HUES64 (cell line): ENCODE data around the gene ANO1.

ENCODE experiments used
- H3K27ac ChIP-seq: 2 replicates; pipeline ENCODE4 v1.7.0; 2013; ENCODE audit warnings: low read depth, low read length, inconsistent platforms
- H3K27me3 ChIP-seq: 2 replicates; pipeline ENCODE4 v1.6.1; 2013; ENCODE audit warnings: mild to moderate bottlenecking, low read length; ENCODE audit not compliant: insufficient read depth
- H3K36me3 ChIP-seq: 2 replicates; pipeline ENCODE4 v1.6.1; 2013; ENCODE audit warnings: mild to moderate bottlenecking, low read length; ENCODE audit not compliant: insufficient read depth
- H3K4me1 ChIP-seq: 2 replicates; pipeline ENCODE4 v1.6.1; 2013; ENCODE audit warnings: mild to moderate bottlenecking, low read length, moderate library complexity; ENCODE audit not compliant: insufficient read depth
- H3K4me3 ChIP-seq: 2 replicates; pipeline ENCODE4 v1.5.1; 2013; ENCODE audit warnings: mild to moderate bottlenecking, low read length, moderate library complexity
- H3K9ac ChIP-seq: 2 replicates; pipeline ENCODE4 v1.6.1; 2013; ENCODE audit warnings: mild to moderate bottlenecking, low read depth, low read length
- H3K9me3 ChIP-seq: 2 replicates; pipeline ENCODE4 v1.6.1; 2013; ENCODE audit warnings: low read depth, low read length; ENCODE audit not compliant: insufficient read depth
- WGBS: fragments of 150-250, 120-280 bp; methylation state at CpG from one replicate; pipeline ENCODE4 v1.1.7; 2013; ENCODE audit warnings: missing lambda C conversion rate; 5-methylcytosine and 5-hydroxymethylcytosine counted together

The ANO1 gene

GRCh38 chr11:70120674-70121073 lies 42.6 kb downstream of the ANO1 start:
- H3K36me3 ChIP-seq, result no peaks in the 10 kb centered on the region
- 88% methylated on average over 11 of the region's 11 CpGs for WGBS

GRCh38 chr11:70122490-70123198 lies 44.5 kb downstream of the ANO1 start:
- Histone ChIP-seq H3K4me3 (no peak overlapping the region), H3K4me1 (peaks cover 2% of the 10 kb centered on the region; the same call in 1 of the 2 replicates), H3K36me3 (no peaks in the 10 kb centered on the region), H3K9me3 (no peaks in the 10 kb centered on the region), H3K27ac (no peak overlapping the region), H3K9ac (no peak overlapping the region), H3K27me3 (no peaks in the 10 kb centered on the region; the same call in 1 of the 2 replicates)
- WGBS, result 79% methylated on average over 14 of the region's 14 CpGs

More at GRCh38 chr11:70120674-70121073, 42.6 kb downstream of the ANO1 start:
- no peak overlapping the region for H3K4me3 ChIP-seq
- H3K9ac ChIP-seq, result no peak overlapping the region
- H3K4me1 ChIP-seq, result peaks cover 2% of the 10 kb centered on the region; the same call in 1 of the 2 replicates
- H3K27ac ChIP-seq, result no peak overlapping the region
- H3K27me3 ChIP-seq, result no peaks in the 10 kb centered on the region; the same call in 1 of the 2 replicates
- H3K9me3 ChIP-seq, result no peaks in the 10 kb centered on the region

DNA sequence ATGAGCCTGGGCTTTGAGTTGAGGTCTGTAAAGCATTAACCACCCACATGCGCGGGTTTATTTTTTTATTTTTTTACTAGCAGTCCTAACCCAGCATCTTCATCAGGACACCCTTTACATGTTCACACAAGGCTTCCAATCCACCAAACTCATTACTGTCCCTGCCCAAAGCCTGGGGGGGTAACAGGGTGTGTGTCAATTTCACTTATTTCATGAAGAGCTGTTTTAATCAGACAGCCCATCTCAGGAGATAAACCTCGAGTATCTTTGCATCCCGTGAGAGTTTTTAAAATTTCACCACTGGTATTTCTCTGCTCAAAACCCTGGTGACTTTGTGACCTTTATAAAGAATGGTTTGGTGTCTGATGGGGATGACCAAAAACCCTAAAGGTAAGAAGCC lies 45.6 kb downstream of the ANO1 start:
- H3K4me3 ChIP-seq, result no peak overlapping the region
- H3K27me3 ChIP-seq, result no peaks in the 10 kb centered on the region; the same call in 1 of the 2 replicates
- H3K4me1 ChIP-seq, result peaks cover 13% of the 10 kb centered on the region
- no peaks in the 10 kb centered on the region for H3K36me3 ChIP-seq
- H3K27ac ChIP-seq, result no peak overlapping the region
- 86% methylated on average over 4 of the region's 4 CpGs for WGBS
- H3K9me3 ChIP-seq, result no peaks in the 10 kb centered on the region
- H3K9ac ChIP-seq, result no peak overlapping the region

GRCh38 chr11:70124321-70125000 lies 46.3 kb downstream of the ANO1 start:
- H3K9ac ChIP-seq, result no peak overlapping the region
- no peaks in the 10 kb centered on the region for H3K9me3 ChIP-seq
- 87% methylated on average over 20 of the region's 21 CpGs for WGBS
- H3K4me1 ChIP-seq, result peaks cover 20% of the 10 kb centered on the region
- no peaks in the 10 kb centered on the region; the same call in 1 of the 2 replicates for H3K27me3 ChIP-seq
- H3K4me3 ChIP-seq, result no peak overlapping the region
- no peaks in the 10 kb centered on the region for H3K36me3 ChIP-seq
- H3K27ac ChIP-seq, result no peak overlapping the region

DNA sequence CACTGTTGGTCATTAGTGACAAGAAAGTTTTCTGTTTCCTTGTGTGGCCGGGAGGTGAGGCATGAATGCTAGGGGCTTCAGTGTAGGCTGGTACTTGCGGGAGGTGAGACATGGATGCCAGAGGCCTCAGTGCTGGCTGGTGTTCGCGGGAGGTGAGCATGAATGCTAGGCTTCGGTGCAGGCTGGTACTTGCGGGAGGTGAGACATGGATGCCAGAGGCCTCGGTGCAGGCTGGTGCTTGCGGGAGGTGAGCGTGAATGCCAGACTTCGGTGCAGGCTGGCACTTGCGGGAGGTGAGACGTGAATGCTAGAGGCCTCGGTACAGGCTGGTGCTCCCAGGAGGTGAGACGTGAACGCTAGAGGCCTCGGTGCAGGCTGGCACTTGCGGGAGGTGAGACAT lies 48.4 kb downstream of the ANO1 start:
- Histone ChIP-seq H3K27ac (no peak overlapping the region), H3K27me3 (no peaks in the 10 kb centered on the region), H3K4me3 (no peak overlapping the region), H3K9me3 (no peaks in the 10 kb centered on the region), H3K36me3 (no peaks in the 10 kb centered on the region), H3K9ac (no peak overlapping the region), H3K4me1 (peaks cover 20% of the 10 kb centered on the region)
- WGBS, result 89% methylated on average over 17 of the region's 17 CpGs

DNA sequence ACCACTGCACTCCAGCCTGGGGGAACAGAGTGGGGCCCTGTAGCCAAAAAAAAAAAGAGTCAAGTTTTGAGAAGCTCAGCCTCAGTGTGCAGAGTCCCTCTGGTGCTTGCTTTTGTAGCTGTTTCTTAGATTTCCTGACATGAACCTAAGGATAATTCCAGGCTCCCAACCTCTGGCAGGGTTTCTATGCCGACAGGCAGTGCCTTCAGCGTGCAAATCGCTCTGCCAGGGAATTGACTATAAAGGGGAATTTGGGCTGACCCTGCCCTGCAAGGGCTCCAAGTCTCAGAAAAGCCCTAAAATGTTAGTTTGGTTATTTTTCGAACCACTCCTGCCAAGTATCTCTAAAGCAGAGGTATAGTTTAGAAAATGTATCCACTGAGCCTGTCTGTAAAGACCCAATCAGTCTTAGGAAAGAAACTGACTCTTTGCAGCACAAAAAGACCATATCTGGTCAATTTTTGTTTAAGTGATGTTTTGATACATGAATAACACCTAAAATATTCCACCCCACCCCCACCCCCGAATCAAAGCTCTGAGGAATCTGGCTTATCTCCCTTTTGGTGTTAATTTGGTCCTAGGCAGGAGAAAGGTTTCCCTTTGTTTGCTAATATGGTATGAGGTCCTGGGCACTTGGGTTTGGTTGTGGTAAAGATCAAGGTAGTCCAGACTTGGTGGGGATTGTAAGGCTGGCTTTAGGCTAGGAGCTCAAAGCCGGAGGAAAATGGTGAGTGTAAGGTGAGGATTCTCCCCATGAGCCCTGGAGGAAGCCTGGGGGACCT lies 49.7 kb downstream of the ANO1 start:
- Histone ChIP-seq H3K4me1 (peaks cover 18% of the 10 kb centered on the region), H3K27ac (peak overlapping the region; percentile 81; the same call in 1 of the 2 replicates), H3K9ac (no peak overlapping the region), H3K27me3 (no peaks in the 10 kb centered on the region), H3K36me3 (no peaks in the 10 kb centered on the region), H3K4me3 (no peak overlapping the region), H3K9me3 (no peaks in the 10 kb centered on the region)
- WGBS, result 60% methylated on average over 5 of the region's 6 CpGs

GRCh38 chr11:70128435-70128906 lies 50.4 kb downstream of the ANO1 start:
- H3K4me1 ChIP-seq, result peaks cover 18% of the 10 kb centered on the region
- H3K9me3 ChIP-seq, result no peaks in the 10 kb centered on the region
- H3K9ac ChIP-seq, result 0 out of 2 replicates have a peak overlapping the region, but pooled peaks have one; percentile 10
- no peak overlapping the region for H3K4me3 ChIP-seq
- H3K36me3 ChIP-seq, result no peaks in the 10 kb centered on the region
- peak overlapping the region; percentile 81; the same call in 1 of the 2 replicates for H3K27ac ChIP-seq
- H3K27me3 ChIP-seq, result no peaks in the 10 kb centered on the region
- 8% methylated on average over 14 of the region's 14 CpGs for WGBS

DNA sequence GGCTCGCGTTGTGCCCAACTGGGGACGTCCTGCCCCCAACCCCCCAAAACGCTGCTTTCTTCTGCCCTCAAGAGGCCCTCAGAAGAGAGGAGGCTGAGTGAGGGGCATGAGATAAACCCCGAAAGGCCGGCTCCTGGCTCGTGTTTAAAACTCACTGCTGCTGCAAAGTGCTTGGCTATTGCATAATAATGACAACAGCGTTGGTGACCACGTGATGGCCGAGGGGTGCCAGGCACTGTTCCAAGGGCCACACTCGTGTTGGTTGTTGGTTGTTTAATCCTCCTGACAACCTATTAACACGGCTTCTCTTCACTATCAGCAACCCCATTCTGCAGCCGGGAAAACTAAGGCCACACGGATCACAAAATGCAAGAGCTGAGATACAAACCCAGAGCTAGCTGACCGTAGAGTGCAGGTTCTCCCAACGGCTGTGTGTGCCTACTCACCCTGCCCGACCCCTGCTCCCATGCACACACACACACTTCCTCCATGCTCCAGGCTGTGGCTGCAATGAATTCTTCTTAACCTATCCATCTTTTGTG lies 51.0 kb downstream of the ANO1 start:
- Histone ChIP-seq H3K9me3 (no peaks in the 10 kb centered on the region), H3K4me3 (no peak overlapping the region), H3K27ac (peak overlapping the region; percentile 81; the same call in 1 of the 2 replicates), H3K36me3 (no peaks in the 10 kb centered on the region), H3K27me3 (no peaks in the 10 kb centered on the region), H3K4me1 (peaks cover 18% of the 10 kb centered on the region), H3K9ac (peak overlapping the region; percentile 10; the same call in 1 of the 2 replicates)
- WGBS, result 44% methylated on average over 17 of the region's 17 CpGs

GRCh38 chr11:70130636-70131035 lies 52.5 kb downstream of the ANO1 start:
- Histone ChIP-seq H3K4me1 (peaks cover 21% of the 10 kb centered on the region), H3K9me3 (no peaks in the 10 kb centered on the region)
- WGBS, result 93% methylated on average over 14 of the region's 14 CpGs

GRCh38 chr11:70131606-70132190 lies 53.6 kb downstream of the ANO1 start:
- WGBS, result 94% methylated on average over 19 of the region's 19 CpGs
- Histone ChIP-seq H3K4me3 (no peak overlapping the region), H3K27ac (no peak overlapping the region), H3K27me3 (no peaks in the 10 kb centered on the region), H3K4me1 (peaks cover 21% of the 10 kb centered on the region), H3K9me3 (no peaks in the 10 kb centered on the region), H3K9ac (no peak overlapping the region), H3K36me3 (no peaks in the 10 kb centered on the region)

More at GRCh38 chr11:70130636-70131035, 52.5 kb downstream of the ANO1 start:
- H3K27me3 ChIP-seq, result no peaks in the 10 kb centered on the region
- no peak overlapping the region for H3K9ac ChIP-seq
- H3K36me3 ChIP-seq, result no peaks in the 10 kb centered on the region
- H3K27ac ChIP-seq, result no peak overlapping the region
- H3K4me3 ChIP-seq, result no peak overlapping the region
